IMR-90 (cell line): ENCODE measurements around the gene GNG8. TPM values are rescaled to one million over a fixed set of nuclear protein-coding genes. Genes with fewer than 3 reads are reported as not detected.

Experiments
- ATAC-seq: fragments of 200-7000 bp; cut with Tn5 transposase; 2 replicates; pipeline ENCODE4 v1.9.1; 2020; ENCODE audit warnings: low read depth, mild to moderate bottlenecking, moderate library complexity
- BruUV-seq: library from RNA; stranded (reverse); fragments of 400-500 nt; replicated peaks from 2 replicates; lab custom pipeline; 2021; lab: Mats Ljungman, UMichigan
- CTCF ChIA-PET: fragments of 300-600 bp; formaldehyde crosslinking; extraction: SDS; loops from one replicate; lab custom pipeline; 2021; ENCODE audit warnings: antibody characterized with exemption; lab: Yijun Ruan, JAX
- POLR2A ChIA-PET: fragments of 300-600 bp; sonication (Branson Sonifier 250); formaldehyde crosslinking; loops from one replicate; lab custom pipeline; 2022; ENCODE audit warnings: antibody characterized with exemption; ENCODE audit not compliant: unreplicated experiment; lab: Charles Lee
- DNase-seq: peaks from one replicate; pipeline ENCODE4 v3.0.0; 2013
- H2AFZ ChIP-seq: replicated peaks from 2 replicates; pipeline ENCODE3; 2013; ENCODE audit warnings: low read length, mild to moderate bottlenecking; ENCODE audit not compliant: poor library complexity
- H2AK5ac ChIP-seq: 2 replicates; pipeline ENCODE4 v1.6.1; 2013; ENCODE audit warnings: low read depth, low read length, inconsistent platforms
- H2AK9ac ChIP-seq: replicated peaks from 2 replicates; pipeline ENCODE3; 2013; ENCODE audit warnings: mild to moderate bottlenecking, low read depth, low read length, moderate library complexity; ENCODE audit not compliant: poor library complexity
- H2BK120ac ChIP-seq: 2 replicates; pipeline ENCODE4 v1.6.1; 2013; ENCODE audit warnings: low read depth, low read length, inconsistent platforms
- H2BK15ac ChIP-seq: 3 replicates; pipeline ENCODE4 v1.6.1; 2013; ENCODE audit warnings: low read depth, low read length, inconsistent platforms
- H2BK20ac ChIP-seq: 2 replicates; pipeline ENCODE4 v1.6.1; 2013; ENCODE audit warnings: low read depth, mild to moderate bottlenecking, inconsistent platforms, low read length, moderate library complexity
- H2BK5ac ChIP-seq: 2 replicates; pipeline ENCODE4 v1.6.1; 2013; ENCODE audit warnings: mild to moderate bottlenecking, low read depth, low read length, inconsistent platforms; ENCODE audit not compliant: poor library complexity, severe bottlenecking
- H3K14ac ChIP-seq: replicated peaks from 2 replicates; pipeline ENCODE4 v1.6.1; 2013; ENCODE audit warnings: low read depth, low read length, inconsistent platforms
- H3K18ac ChIP-seq: 2 replicates; pipeline ENCODE4 v1.6.1; 2013; ENCODE audit warnings: low read depth, low read length, control low read depth
- H3K23ac ChIP-seq: 2 replicates; pipeline ENCODE4 v1.6.1; 2013; ENCODE audit warnings: low read depth, low read length, inconsistent platforms
- H3K27ac ChIP-seq: 2 replicates; pipeline ENCODE4 v1.5.1; 2013; ENCODE audit warnings: mild to moderate bottlenecking, control low read depth, low read length; ENCODE audit not compliant: insufficient read depth
- H3K27me3 ChIP-seq: 2 replicates; pipeline ENCODE4 v1.6.1; 2013; ENCODE audit warnings: low read length; ENCODE audit not compliant: control insufficient read depth, insufficient read depth
- H3K36me3 ChIP-seq: 2 replicates; pipeline ENCODE4 v1.6.1; 2013; ENCODE audit warnings: low read length, mixed read lengths; ENCODE audit not compliant: control insufficient read depth, insufficient read depth
- H3K4ac ChIP-seq: 2 replicates; pipeline ENCODE4 v1.6.1; 2013; ENCODE audit warnings: low read depth, low read length, inconsistent platforms
- H3K4me1 ChIP-seq: 2 replicates; pipeline ENCODE4 v1.6.1; 2013; ENCODE audit warnings: low read length, mixed read lengths; ENCODE audit not compliant: control insufficient read depth, insufficient read depth
- H3K4me2 ChIP-seq: 2 replicates; pipeline ENCODE4 v1.6.1; 2013; ENCODE audit warnings: low read depth, mild to moderate bottlenecking, control low read depth, low read length, moderate library complexity
- H3K4me3 ChIP-seq: 2 replicates; pipeline ENCODE4 v1.5.1; 2013; ENCODE audit warnings: low read depth, mild to moderate bottlenecking, control low read depth, low read length, moderate library complexity; ENCODE audit not compliant: insufficient read depth
- H3K56ac ChIP-seq: 2 replicates; pipeline ENCODE4 v1.6.1; 2013; ENCODE audit warnings: low read length, inconsistent platforms; ENCODE audit not compliant: insufficient read depth; ENCODE audit errors: extremely low read depth
- H3K79me1 ChIP-seq, 2 experiments: 2 replicates each; pipeline ENCODE4 v1.6.1; 2013; ENCODE audit warnings: low read length in 2 of 2, inconsistent platforms in 1 of 2, low read depth in 1 of 2
- H3K9ac ChIP-seq: 2 replicates; pipeline ENCODE4 v1.6.1; 2013; ENCODE audit warnings: low read depth, low read length, control low read depth
- H3K9me1 ChIP-seq: 2 replicates; pipeline ENCODE4 v1.6.1; 2013; ENCODE audit warnings: low read length, inconsistent platforms; ENCODE audit not compliant: insufficient read depth
- H3K9me3 ChIP-seq: 2 replicates; pipeline ENCODE4 v1.6.1; 2013; ENCODE audit warnings: low read length; ENCODE audit not compliant: control insufficient read depth, insufficient read depth
- H4K20me1 ChIP-seq: 2 replicates; pipeline ENCODE4 v1.6.1; 2013; ENCODE audit warnings: low read length, inconsistent platforms; ENCODE audit not compliant: insufficient read depth
- H4K5ac ChIP-seq: 2 replicates; pipeline ENCODE4 v1.6.1; 2013; ENCODE audit warnings: mild to moderate bottlenecking, low read depth, low read length, control low read depth
- H4K8ac ChIP-seq, 2 experiments: 2 replicates each; pipeline ENCODE4 v1.6.1; 2013; ENCODE audit warnings: low read depth in 2 of 2, low read length in 2 of 2, control low read depth in 1 of 2, inconsistent platforms in 1 of 2
- H4K91ac ChIP-seq: 2 replicates; pipeline ENCODE4 v1.6.1; 2013; ENCODE audit warnings: low read depth, low read length, inconsistent platforms; ENCODE audit not compliant: insufficient read depth
- CEBPB ChIP-seq: IDR thresholded peaks from 2 replicates; pipeline ENCODE4 v1.6.1; 2012; ENCODE audit warnings: low read depth, low read length, improper control_type of control experiment
- CHD1 ChIP-seq: IDR thresholded peaks from 2 replicates; pipeline ENCODE4 v1.6.1; 2012; ENCODE audit warnings: low read depth, low read length, improper control_type of control experiment
- FOS ChIP-seq: fragments of 150-350 bp; IDR thresholded peaks from 2 replicates; pipeline ENCODE4 v1.6.1; 2016; ENCODE audit warnings: low read depth, low read length
- MAFK ChIP-seq: IDR thresholded peaks from 2 replicates; pipeline ENCODE4 v1.6.1; 2012; ENCODE audit warnings: low read depth, low read length, improper control_type of control experiment
- MXI1 ChIP-seq: IDR thresholded peaks from 2 replicates; pipeline ENCODE4 v1.6.1; 2012; ENCODE audit warnings: low read depth, mild to moderate bottlenecking, low read length, moderate library complexity, borderline replicate concordance
- NFE2L2 ChIP-seq: fragments of 150-350 bp; IDR thresholded peaks from 2 replicates; pipeline ENCODE4 v1.6.1; 2016; ENCODE audit warnings: low read depth, mild to moderate bottlenecking, low read length
- RCOR1 ChIP-seq: IDR thresholded peaks from 2 replicates; pipeline ENCODE4 v1.6.1; 2012; ENCODE audit warnings: mild to moderate bottlenecking, low read length, improper control_type of control experiment; ENCODE audit not compliant: insufficient replicate concordance
- RFX5 ChIP-seq: IDR thresholded peaks from 2 replicates; pipeline ENCODE4 v1.8.0; 2012; ENCODE audit warnings: low read depth, mild to moderate bottlenecking, low read length, moderate library complexity
- SMC3 ChIP-seq: fragments of 150-350 bp; IDR thresholded peaks from 2 replicates; pipeline ENCODE4 v1.6.1; 2016; ENCODE audit warnings: low read depth, mild to moderate bottlenecking, antibody characterized with exemption, low read length, moderate library complexity
- WGBS, 2 experiments: methylation state at CpG; one replicate each; pipeline versions ENCODE4 v1.1.5 to v1.1.7; 2013; ENCODE audit warnings: missing lambda C conversion rate in 2 of 2; ENCODE audit not compliant: insufficient read length in 1 of 2; ENCODE audit errors: extremely low coverage in 2 of 2; 5-methylcytosine and 5-hydroxymethylcytosine counted together
- dilution Hi-C: fragments of 300-500 bp; cut with HindIII; formaldehyde crosslinking; loops from one replicate; pipeline ENCODE4 v1.14.3; 2018; ENCODE audit warnings: low sequenced_read_pairs; ENCODE audit not compliant: unreplicated experiment
- in situ Hi-C: fragments of 300-500 bp; cut with MboI; formaldehyde crosslinking; loops from 3 replicates; pipeline ENCODE4 v1.14.3; 2019; ENCODE audit warnings: low sequenced_read_pairs, inconsistent platforms, mixed read lengths
- intact Hi-C: fragments of 100-400 bp; cut with micrococcal nuclease; formaldehyde crosslinking; loops from 2 replicates; pipeline ENCODE4 v1.10.0; 2022
- polyA plus RNA-seq, 3 experiments: library from polyadenylated mRNA; depleted of rRNA; stranded (reverse); fragments of >200 nt; gene quantifications; 2 replicates each; pipeline ENCODE4 v1.2.3, GENCODE V29; 2012; ENCODE audit warnings: low replicate concordance in 1 of 3
- total RNA-seq: library from RNA; depleted of rRNA; stranded (reverse); fragments of >200 nt; gene quantifications from 2 replicates; pipeline ENCODE4 v1.2.3, GENCODE V29; 2012

Gene GNG8
- total and polyA plus RNA-seq, 2 of the 4 experiments (the other 2 are of a cell fraction): not detected

GRCh38 chr19:46637224-46637623 is 1.2 kb upstream of the GNG8 start:
- no peak overlapping the region for H3K4me3 ChIP-seq
- H3K9me3 ChIP-seq: no peaks in the 10 kb centered on the region
- H3K36me3 ChIP-seq: no peaks in the 10 kb centered on the region
- in situ Hi-C loops (no loop called here), intact Hi-C loops (no loop called here), dilution Hi-C loops (no loop called here)
- no peak overlapping the region for H3K27ac ChIP-seq
- H3K4me2 ChIP-seq: no peak overlapping the region
- ATAC-seq (no peak), DNase-seq (no peak)
- no peak for TF ChIP-seq NFE2L2
- no peak for TF ChIP-seq CHD1
- TF ChIP-seq MAFK: no peak
- no peak for TF ChIP-seq RCOR1
- no peak for TF ChIP-seq RFX5
- TF ChIP-seq SMC3: no peak
- no peak for TF ChIP-seq CEBPB
- TF ChIP-seq FOS: no peak
- TF ChIP-seq MXI1: no peak
- H3K79me1 ChIP-seq: no peaks in the 10 kb centered on the region
- ChIA-PET POLR2A (no interaction called here), CTCF (interaction anchor here (0.6 to 1.3 kb wide), 3 partner anchors 11 to 25 kb away, joined by 3 to 4 read pairs (median 3); partner anchors contain the start of gene DACT3)
- no peak overlapping the region for H4K91ac ChIP-seq
- H2BK5ac ChIP-seq: no peak overlapping the region
- H2AK5ac ChIP-seq: peak overlapping the region; percentile 3; the same call in 1 of the 2 replicates
- no peak overlapping the region for H2AK9ac ChIP-seq
- H3K9ac ChIP-seq: no peak overlapping the region
- H2BK15ac ChIP-seq: no peak overlapping the region
- no peak overlapping the region for H2BK120ac ChIP-seq
- no peaks in the 10 kb centered on the region for H3K9me1 ChIP-seq
- no peak overlapping the region for H3K18ac ChIP-seq
- H3K23ac ChIP-seq: no peak overlapping the region
- H2BK20ac ChIP-seq: no peak overlapping the region
- H4K5ac ChIP-seq: no peak overlapping the region
- no peak overlapping the region for H3K56ac ChIP-seq
- H2AFZ ChIP-seq: no peak overlapping the region
- H3K14ac ChIP-seq: no peak overlapping the region
- H4K20me1 ChIP-seq: peaks cover 4% of the 10 kb centered on the region; the same call in 1 of the 2 replicates
- no peak overlapping the region for H4K8ac ChIP-seq
- no TSS peak for BruUV-seq
- no peak overlapping the region for H3K4ac ChIP-seq
- no peaks in the 10 kb centered on the region; the same call in 1 of the 2 replicates for H3K27me3 ChIP-seq
- H3K4me1 ChIP-seq: peaks cover 3% of the 10 kb centered on the region; the same call in 1 of the 2 replicates
- 77% methylated on average over 7 of the region's 14 CpGs; no CpG with 5 or more reads in 1 of the 2 experiments for WGBS, 2 experiments
